ENCODE results near the gene PKP2. TPM values are rescaled to one million over a fixed set of nuclear protein-coding genes. Genes with fewer than 3 reads are reported as not detected.

Gene PKP2
- total and polyA plus RNA-seq, 2 of the 8 experiments (the other 6 are each of a cell fraction or from before 2014, with no cell fraction given), result 9.6 to 44.8 TPM

GRCh38 chr12:32854097-32854496 lies 42.5 kb downstream of the PKP2 start (continued):
- TF ChIP-seq RNF2 (IDR thresholded peaks at IDR 0.05; ENCODE audit: borderline replicate concordance, low read depth, low read length, missing control alignments, poor library complexity, severe bottlenecking) (no peak), NANOG (IDR thresholded peaks at IDR 0.05; ENCODE audit: insufficient read depth, low read depth, low read length, poor library complexity, severe bottlenecking) (no peak), TBP (IDR thresholded peaks at IDR 0.05; ENCODE audit: low read depth, low read length) (no peak), KDM5A (IDR thresholded peaks at IDR 0.05; ENCODE audit: low read length) (no peak), SIRT6 (IDR thresholded peaks at IDR 0.05; ENCODE audit: low read length) (no peak), CBX5 (IDR thresholded peaks at IDR 0.05; ENCODE audit: low read depth, low read length) (no peak)
